ENCODE data around the gene NEK2.
"Not testable (repeated sequence)": the region's sequence is repeated elsewhere in the genome, so short reads cannot be mapped to it uniquely, and the experiment has no call there.

The NEK2 gene

DNA sequence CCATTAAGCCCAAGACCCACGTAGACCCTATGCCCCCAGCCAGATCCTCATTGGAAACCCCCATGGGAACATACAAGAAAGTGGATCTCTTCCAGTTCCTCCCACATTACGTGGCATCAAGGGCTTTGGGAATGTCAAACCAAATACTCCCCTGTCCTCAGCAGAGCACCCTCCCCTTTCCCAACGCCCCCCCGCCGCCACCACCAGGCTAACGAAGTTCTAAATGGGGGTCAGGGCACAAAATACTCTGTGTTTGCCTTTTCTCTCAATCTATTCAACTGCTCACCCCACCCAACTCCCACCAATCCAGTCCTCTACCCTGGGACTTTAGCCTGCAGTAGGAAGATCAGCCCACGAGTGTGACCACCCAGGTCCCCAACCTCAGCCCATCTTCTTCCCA, 24.5 kb downstream of the NEK2 start:
- DNase-seq (ENCODE audit: low read depth), result no peak

DNA sequence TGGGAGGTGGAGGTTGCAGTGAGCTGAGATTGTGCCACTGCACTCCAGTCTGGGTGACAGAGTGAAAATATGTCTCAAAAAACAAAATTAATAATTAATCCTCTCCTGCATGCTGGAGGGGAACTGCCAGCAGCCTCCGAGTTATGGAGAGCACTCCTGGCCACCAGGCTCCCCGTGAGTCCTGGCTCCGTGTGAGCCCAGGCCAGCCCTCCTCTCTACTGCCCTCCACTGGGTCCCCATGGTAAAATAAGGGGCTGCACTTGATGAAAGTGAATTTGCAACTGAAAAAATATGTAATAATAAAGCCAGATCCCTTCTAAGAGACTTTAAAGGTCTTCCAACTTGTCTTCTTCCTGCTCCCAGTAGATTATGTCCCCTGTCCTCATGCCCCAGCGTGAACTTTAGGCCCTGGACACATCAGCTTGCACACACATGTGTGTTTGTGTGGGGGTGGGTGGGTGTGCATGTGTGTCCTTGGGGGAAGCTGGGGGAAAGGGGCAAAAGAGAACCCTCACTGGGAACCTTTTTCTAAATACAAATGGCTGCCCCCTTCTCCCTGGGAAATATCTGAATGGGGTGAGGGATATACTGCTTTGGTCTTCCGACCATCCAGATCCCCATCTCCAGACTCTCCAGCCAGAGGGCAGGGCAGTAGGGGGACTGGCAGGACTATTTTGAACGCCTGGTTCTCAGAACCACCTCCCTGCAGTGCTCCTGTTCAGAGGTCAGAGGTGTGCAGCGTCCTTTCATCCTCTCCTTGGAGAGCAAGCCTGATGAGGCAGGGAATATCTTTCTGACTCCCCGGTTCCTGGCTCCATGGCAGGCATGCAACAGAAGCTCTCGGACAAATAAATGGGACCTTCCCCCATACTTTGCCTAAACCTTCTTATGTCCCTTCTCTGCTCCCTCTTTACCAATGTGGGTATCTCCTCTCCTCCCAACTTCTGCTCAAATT, 26.2 kb downstream of the NEK2 start:
- no peak for DNase-seq (ENCODE audit: low read depth)

DNA sequence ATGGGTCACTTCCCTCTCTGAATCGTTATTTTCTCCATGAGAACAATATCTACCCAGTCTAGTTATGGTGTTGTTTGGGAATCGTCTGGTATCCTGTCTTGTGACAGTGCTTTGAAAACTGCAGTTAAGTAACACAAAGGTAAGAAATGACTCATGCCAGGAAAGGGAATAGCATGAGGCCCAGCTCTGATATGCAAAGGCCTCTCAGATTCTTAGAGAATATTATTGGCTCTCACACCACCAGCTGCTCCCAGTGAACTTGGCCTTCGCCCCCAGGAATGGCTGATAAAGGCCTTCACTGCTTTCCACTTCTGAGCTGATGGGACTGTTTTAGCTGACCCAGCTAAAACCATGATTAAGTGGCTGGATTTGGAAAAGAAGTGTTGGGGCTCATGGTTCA, 27.1 kb downstream of the NEK2 start:
- DNase-seq (ENCODE audit: low read depth), result no peak

DNA sequence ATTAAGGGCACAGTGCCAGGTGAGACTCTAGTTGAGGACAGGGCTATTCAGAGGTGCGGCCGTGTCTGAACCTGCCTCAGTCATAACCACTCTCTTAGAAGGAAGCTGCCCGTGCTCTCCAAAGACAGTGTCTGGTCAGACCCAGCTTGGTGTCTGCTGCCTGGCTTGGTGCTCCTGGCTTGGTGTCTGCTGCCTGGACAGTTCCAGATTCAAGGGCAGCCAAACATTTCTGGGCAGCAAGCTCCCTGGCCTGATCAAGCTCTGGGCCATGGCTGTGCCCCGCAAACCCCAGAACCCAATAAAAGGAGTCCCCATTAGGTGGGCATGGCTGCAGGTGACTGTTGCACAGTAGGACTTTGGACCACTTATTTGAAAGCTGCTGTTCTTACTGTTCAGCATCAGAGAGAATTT, 27.7 kb downstream of the NEK2 start:
- no peak for DNase-seq (ENCODE audit: low read depth)

DNA sequence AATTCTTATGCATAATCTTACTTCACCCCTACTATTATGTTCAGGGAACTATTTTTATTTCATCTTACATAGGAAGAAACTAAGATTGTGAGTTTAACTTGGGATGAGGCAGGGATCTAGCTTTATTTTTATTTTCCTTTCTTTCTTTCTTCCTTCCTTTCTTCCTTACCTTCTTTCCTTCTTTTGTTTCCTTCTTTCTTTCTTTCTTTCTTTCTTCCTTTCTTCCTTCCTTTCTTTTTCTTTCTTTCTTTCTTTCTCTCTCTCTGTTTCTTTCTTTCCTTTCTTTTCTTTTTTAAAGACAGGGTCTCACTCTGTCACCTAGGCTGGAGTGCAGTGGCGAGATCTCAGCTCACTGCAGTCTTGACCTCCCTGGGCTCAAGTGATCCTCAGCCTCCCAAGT, 28.9 kb downstream of the NEK2 start:
- DNase-seq (ENCODE audit: low read depth), result no peak

DNA sequence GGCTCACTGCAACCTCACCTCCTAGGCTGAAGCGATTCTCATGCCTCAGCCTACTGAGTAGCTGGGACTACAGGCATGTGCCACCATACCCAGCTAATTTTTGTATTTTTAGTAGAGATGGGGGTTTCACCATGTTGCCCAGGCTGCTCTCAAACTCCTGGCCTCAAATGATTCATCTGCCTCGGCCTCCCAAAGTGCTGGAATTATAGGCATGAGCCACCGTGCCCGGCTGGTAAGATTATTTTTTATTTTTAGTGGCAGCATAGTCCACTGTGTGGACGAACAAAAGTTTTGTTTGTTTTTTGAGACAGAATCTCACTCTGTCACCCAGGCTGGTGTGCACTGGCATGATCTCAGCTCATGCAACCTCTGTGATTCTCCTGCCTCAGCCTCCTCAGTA, 29.8 kb downstream of the NEK2 start:
- not testable (repeated sequence) for DNase-seq (ENCODE audit: low read depth)

DNA sequence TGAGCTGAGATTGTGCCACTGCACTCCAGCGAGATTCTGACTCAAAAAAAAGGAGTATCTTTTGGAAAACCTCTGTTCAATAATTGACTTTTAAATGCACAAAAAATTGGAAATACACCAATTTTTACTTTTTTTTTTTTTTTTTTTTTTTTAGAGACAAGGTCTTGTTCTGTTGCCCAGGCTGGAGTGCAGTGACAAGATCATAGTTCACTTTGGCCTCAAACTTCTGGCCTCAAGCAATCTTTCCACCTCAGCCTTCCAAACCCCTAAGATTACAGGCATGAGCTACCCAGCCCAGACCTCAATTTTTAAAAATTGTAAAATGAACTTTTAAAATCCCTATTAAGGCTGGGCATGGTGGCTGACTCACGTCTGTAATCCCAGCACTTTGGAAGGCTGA, 30.8 kb downstream of the NEK2 start:
- no peak for DNase-seq (ENCODE audit: low read depth)

DNA sequence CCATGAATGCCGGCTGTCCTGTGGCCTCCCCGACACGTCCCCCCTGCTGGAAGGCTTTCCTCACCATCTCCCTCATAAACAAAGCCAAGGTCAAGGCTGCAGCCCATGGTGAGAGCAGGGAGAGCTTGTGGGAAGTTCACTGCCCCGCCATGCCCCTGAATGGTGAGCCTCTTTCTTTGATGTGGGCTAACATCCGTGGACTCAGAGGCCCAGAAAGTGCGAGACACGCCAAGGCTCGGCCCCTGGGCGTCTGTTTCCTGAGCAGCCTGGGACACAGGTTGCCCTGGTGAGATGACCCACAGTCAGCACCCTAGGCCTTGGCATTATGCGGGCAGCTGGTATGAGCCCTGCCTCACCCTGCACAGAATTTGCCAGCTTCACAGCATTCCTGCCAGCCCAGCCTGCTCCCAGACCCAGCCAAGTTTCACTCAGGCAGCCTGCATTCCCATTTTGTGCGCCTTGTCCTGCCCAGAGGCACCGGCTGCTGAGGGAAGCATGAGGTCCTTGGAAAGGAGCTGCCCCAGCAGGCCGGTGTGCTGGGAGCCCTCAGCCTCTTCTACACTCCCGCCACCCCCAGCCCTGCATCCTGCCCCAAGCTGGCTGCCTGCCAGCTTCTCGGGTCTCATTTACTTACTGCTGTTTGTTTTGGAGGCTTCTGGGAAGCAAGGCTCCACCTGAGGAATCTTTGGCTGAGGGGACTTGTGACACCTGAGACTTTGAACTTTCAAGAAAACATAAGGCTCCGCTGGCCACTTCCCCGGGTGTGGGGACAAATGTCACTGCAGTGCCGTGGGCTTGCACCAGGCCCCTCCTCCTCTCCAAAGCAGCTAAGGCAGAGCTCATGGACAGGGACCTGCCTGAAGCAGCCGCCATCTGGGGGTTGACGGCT, 31.9 kb downstream of the NEK2 start:
- no peak for DNase-seq (ENCODE audit: low read depth)

DNA sequence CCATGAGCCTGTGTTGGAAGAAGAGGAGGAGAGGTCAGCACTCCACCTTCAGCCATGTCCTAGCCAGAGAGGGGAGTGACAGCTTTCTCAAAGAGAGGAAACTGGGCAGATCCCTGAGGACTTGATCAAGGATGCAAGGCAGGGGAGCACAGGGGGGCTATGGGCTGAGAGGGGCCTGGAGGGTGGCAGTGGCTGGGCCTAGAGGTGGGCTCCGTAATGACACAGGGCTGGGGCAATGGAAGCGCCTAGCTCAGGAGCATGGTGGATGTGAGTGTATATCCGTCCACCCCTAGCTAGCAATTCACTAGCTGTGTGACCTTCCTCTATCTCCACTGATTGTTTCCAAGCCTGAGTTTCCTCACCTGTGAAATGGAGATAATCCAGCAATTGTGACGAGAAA, 32.6 kb downstream of the NEK2 start:
- no peak for DNase-seq (ENCODE audit: low read depth)

DNA sequence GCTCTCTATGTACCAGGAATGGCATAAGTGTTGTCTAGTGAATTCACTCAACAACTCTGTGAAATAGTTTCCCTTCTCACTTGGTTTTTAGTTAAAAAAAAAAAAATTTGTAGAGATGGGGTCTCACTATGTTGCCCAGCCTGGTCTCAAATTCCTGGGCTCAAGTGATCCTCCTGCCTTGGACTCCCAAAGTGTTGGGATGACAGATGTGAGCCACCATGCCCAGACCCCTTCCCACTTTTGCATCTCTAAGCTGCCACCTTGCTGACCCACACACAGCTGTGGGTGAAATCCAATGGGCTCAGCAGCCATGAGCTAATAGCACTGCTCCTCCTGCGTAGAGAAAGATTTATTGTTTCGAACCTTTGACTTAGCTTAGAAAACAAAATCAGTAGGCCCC, 33.5 kb downstream of the NEK2 start:
- DNase-seq (ENCODE audit: low read depth), result no peak

DNA sequence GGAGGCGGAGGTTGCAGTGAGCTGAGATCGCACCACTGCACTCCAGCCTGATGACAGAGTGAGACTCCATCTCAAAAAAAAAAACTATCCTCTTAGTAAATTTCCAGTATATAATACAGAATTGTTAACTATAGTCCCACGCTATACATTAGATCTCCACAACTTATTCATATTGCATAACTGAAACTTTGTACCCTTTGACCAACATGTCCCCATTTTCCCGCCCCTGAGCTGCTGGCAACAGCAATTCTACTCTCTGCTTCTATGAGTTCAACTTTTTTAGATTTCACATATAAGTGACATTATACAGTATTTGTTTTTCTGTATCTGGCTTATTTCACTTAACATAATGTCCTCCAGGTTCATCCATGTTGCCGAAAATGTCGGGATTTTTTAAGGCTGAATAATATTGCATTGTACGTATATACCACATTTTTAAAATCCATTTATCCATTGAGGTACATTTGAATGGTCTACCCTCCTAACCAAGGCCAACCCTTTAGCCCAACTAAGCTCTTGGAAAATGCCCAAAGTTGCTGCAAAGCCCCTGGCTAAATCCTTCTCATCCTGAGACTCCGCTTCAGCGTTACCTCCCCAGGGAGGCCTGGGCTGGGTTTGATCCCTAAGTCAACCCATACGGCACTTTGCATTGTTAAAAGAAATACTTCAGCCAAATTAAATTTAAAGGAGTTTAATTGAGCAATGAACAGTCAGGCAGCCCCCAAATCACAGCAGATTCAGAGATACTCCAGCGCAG, 34.2 kb downstream of the NEK2 start:
- DNase-seq (ENCODE audit: low read depth), result no peak

DNA sequence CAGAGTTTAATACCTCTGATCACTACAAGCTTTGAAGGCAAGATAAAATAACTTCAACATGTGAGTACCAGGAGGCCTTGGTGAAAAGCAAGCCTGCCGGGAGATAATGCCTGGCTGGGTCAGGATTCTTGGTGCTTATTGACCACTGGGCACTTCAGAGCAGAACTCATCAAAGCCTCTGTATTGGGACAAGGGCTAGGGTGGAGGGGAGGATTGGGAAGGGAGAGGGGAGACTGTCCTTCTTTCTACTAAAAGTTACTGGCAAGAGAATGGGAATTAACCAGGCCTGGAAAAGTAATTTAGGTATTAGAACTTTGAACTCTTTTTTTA, 35.2 kb downstream of the NEK2 start:
- DNase-seq (ENCODE audit: low read depth), result no peak

DNA sequence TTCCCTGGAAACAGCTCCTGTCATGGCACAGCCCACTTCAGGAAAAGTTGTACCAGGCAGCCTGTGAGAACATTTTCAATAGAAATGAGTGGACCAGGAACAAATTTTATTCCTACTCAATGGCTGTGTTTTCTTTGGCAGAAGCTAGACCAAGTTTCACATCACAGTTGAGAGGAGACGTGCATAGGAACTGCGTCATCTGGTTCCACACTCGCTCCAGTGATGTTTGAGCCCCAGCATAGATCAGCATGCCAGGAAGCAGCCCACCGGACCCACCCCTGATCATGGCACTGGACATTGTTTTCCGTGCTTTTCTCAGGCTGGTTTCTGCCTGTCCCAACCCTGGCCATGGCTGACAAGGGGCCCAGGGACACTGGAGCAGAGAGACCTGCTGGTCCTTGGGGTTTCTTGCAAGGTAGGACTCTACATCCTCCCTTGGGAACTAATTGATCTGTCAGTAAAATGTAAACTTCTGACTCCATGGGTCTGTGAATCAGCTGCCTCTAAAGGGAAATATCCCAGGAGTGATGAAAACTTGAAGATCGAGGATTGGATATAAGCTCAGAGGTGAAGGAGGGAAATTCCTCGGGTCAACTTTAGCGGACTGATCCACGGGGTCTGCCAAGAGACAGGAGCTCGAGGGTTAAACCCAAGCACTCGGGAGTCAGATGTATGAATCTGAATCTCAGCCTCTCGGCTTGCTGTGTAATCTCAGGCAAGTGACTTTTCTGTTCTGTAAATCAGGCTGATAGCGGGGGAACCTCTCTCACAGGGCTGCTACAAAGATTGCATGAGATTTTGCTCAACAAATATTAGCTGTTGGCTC, 35.7 kb downstream of the NEK2 start:
- no peak for DNase-seq (ENCODE audit: low read depth)

DNA sequence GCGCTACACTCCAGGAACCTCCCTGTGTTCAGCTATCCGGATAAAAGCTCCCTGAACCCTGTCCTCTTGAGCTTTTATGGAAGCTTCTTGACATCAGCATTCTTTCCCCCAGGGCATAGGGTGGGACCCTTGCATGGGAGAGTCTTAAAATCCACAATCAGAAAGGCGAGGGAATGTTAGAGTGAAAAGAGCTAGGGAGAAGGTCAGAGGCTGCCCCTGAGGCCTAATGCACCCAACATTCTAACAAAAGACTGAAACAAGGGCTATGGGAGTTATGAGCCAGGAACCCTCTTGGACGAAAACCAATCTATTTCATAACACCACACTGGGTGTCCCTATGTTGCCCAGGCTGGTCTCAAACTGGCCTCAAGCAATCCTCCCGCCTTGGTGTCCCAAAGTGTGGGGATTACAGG, 36.7 kb downstream of the NEK2 start:
- no peak for DNase-seq (ENCODE audit: low read depth)

DNA sequence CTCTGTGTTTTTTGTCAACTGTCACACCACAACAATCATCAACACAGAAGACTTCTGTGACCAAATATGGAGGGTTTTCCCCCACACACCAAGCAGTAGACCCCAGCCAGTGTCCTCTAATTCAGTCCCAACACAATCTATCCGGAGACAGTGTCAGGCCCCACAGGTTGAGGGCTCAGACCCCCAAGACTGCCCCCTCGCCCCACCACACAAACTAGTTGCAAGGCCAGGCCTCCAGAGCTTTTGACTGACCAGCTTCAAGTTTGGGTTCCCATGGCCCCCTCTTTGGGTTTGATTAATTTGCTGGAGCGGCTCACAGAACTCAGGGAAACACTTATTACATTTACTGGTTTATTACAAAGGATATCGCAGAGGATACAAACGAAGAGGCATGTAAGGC, 37.2 kb downstream of the NEK2 start:
- DNase-seq (ENCODE audit: low read depth), result no peak

DNA sequence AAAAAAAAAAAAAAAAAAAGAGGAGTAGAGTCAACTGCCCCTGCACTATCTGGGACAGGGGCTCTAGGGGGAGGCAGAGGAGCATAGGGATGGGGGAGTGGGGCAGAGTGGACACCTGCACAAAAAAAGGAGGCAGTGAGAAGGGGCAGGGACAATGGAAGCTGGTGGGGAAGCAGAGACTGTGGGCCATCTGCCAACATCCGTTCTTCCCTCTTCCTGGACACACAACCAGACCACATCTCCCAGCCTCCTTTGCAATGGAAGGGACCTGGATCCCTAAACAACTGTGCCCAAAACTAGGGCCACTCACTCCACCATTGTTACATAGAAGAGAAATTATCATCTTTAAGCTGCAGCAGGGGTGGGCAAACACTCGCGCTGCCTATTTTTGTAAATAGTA, 38.4 kb downstream of the NEK2 start:
- DNase-seq (ENCODE audit: low read depth), result no peak

DNA sequence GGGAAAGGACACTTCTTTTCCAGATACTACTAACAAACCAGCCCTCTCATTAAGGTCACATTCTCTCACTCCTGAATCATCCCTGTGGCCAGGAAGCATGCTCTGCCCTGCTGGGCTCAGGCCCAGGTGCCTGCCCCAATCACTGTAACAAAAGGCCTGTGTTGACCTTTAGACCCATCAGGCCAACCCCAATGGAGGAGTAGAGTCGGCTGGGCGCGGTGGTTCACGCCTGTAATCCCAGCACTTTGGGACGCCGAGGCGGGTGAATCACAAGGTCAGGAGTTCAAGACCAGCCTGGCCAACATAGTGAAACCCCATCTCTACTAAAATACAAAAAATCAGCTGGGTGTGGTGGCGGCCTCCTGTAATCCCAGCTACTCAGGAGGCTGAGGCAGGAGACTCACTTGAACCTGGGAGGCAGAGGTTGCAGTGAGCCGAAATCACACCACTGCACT, 38.8 kb downstream of the NEK2 start:
- not testable (repeated sequence) for DNase-seq (ENCODE audit: low read depth)

DNA sequence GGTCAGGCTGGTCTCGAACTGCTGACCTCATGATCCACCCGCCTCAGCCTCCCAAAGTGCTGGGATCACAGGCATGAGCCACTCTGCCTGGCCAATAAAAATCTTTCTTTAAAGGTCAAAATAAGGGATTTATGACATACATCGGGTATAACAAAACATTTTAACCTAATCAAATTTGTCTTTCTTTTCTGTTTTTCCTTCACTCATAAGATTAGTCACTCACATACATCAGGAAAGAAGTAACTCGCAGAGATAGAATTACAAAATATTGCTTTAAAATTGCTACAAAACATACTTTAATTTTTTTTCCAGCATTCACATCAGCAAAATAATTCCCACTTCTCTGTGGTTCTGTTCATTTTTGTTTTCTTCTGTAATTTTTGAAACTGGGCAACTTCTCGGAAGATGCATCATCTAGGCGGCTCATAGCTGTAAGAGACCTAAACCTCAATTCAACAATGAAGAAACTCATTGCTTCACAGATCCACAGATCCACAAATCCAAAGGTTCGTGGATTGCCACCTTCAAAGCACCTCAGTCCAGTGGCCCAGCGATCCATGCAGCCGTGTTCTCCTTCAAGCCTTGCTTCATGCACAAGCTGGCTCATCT, 39.7 kb downstream of the NEK2 start:
- no peak for DNase-seq (ENCODE audit: low read depth)

DNA sequence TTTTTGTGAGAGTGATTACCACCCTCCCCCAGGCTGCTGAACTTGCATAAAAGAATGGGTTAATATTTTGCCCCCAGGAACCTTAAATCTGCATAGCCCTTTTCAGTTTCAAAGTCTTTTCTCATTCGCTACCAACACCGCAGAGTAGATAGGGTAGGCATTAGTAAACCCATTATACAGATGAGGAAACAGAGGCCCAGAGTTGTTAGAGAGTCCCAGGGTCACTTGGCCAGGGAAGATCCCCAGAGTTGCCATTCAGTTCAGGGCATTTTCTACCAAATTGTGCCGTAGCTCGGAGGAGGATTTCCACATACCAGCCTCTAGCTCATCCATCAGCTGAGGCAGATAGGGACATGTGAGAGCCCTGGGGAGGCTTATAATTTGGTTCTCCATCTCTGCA, 40.5 kb downstream of the NEK2 start:
- no peak for DNase-seq (ENCODE audit: low read depth)

DNA sequence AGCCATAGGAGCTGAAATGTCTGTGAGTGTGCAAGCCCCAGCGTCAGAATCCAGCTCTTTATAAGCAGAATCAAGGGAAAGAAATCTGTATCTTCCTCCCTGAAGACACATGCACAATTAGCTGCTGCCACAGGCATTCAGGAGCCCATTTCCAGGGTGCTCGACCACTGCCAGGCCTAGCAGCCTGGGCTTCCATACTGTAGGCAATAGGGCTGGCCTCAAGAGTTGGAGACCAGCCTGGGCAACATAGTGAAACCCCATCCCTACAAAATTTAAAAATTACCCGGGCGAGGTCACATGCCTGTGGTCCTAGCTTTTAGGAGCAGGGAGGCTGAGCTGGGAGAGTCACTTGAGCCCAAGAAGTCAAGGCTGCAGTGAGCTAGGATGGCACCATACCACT, 41.0 kb downstream of the NEK2 start:
- DNase-seq (ENCODE audit: low read depth), result no peak

DNA sequence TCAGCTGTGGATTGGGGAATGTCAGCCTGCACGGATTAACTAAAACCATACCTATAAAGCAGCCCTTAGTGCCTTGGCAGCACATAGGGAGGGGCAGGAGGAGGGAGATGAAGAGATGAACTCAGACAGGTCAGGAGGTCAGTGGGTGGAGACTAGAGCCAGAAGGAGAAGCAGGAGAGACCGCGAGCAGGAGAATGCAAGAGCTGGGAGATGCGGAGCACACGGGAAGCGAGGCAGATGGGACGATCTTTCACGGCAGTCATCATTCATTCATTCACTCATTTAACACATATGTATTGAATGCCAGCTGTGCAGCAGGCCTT, 41.9 kb downstream of the NEK2 start:
- no peak for DNase-seq (ENCODE audit: low read depth)
